Loucy (cell line): ENCODE measurements around the gene PTGFRN.

Experiments used
- EZH2phosphoT487 ChIP-seq: fragments of 200-600 bp; IDR thresholded peaks from 2 replicates; pipeline ENCODE4 v1.6.1; 2018; ENCODE audit warnings: antibody characterized with exemption, mild to moderate bottlenecking, moderate library complexity, borderline replicate concordance
- TF ChIP-seq, protein P1 (sequence below): fragments of 200-600 bp; sonication (generic); conservative IDR thresholded peaks from 2 replicates; pipeline ENCODE4 v1.5.1; 2014; ENCODE audit warnings: mild to moderate bottlenecking, antibody characterized with exemption, low read length

DNA sequence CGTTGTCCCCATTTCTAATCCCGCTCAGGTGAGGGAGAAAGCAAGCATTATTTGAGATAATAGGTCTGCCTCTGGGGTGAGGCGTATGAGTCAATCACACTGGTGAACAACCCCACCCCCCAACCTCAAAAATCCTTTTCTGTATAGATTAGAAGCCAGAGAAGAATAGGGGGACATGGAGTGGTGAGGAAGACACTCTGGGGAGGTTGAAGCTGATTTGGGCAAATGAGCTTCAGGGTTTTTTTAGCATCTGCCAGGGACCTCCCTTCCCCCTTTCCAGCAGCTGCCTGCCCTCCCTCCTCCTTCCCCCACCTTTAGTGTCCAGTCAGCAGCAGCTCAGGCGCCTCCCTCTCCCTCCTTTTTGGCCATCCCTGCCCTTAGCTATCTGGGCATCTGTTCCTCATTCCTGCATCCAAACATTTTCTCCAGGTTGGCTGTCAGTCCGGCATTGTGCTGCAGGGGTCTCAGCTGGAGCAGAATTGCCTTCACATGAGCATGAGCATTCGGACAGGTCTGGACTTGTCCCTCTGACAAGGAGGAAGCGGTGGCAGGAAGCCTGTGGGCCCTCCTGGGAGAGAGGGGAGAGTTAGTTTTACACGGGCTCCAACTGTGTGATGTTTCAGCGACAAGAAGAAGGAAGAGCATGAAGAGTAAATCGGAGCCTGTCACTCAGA, 30.8 kb upstream of the PTGFRN start:
- TF ChIP-seq, protein P1, sequence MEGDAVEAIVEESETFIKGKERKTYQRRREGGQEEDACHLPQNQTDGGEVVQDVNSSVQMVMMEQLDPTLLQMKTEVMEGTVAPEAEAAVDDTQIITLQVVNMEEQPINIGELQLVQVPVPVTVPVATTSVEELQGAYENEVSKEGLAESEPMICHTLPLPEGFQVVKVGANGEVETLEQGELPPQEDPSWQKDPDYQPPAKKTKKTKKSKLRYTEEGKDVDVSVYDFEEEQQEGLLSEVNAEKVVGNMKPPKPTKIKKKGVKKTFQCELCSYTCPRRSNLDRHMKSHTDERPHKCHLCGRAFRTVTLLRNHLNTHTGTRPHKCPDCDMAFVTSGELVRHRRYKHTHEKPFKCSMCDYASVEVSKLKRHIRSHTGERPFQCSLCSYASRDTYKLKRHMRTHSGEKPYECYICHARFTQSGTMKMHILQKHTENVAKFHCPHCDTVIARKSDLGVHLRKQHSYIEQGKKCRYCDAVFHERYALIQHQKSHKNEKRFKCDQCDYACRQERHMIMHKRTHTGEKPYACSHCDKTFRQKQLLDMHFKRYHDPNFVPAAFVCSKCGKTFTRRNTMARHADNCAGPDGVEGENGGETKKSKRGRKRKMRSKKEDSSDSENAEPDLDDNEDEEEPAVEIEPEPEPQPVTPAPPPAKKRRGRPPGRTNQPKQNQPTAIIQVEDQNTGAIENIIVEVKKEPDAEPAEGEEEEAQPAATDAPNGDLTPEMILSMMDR: no peak
- no peak for TF ChIP-seq EZH2phosphoT487
